ENCODE results near the gene CRYBG3.
A peak's percentile ranks its signal among the peaks of the same experiment; 100 is the strongest.

The CRYBG3 gene

DNA sequence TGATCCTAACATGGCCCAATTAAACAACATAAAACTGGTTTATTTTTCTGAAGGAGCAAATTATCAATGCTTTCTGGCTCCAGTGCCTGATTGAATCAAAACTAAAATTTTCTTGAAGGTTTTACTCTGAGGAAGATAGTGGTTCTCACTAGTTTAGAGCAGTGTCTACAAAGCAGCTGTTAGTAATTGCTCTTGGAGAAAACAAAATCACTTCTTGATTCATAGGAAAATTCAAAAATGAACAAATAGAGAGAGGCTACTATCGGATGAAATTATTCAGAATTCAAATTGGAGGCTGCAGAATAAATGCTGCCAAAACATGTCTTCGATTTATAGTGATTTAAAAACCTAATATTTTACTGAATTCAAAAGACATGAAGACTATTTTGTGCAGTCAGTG lies 165.5 kb downstream of the CRYBG3 start:
- no peak overlapping the region for H3K27ac ChIP-seq (ENCODE audit: extremely low read depth, low read depth, low read length)
- H3K9me3 ChIP-seq (ENCODE audit: control insufficient read depth, insufficient read depth, low read depth, low read length) = no peaks in the 10 kb centered on the region
- ChIA-PET POLR2A (no interaction called here), CTCF (no interaction called here)
- TF ChIP-seq ZNF121 (tag by site-specific recombination; IDR thresholded peaks at IDR 0.05) (no peak), MYNN (tag by site-specific recombination; IDR thresholded peaks at IDR 0.05; ENCODE audit: borderline replicate concordance) (no peak), ZNF843 (tag by site-specific recombination; IDR thresholded peaks at IDR 0.05) (no peak), ZBTB7A (tag by site-specific recombination; IDR thresholded peaks at IDR 0.05; ENCODE audit: low read depth) (no peak), ZNF133 (tag by site-specific recombination; IDR thresholded peaks at IDR 0.05) (no peak), ZEB2 (tag by site-specific recombination; IDR thresholded peaks at IDR 0.05) (no peak), ZNF501 (tag by site-specific recombination; IDR thresholded peaks at IDR 0.05) (no peak)
- TF ChIP-seq, protein P1, sequence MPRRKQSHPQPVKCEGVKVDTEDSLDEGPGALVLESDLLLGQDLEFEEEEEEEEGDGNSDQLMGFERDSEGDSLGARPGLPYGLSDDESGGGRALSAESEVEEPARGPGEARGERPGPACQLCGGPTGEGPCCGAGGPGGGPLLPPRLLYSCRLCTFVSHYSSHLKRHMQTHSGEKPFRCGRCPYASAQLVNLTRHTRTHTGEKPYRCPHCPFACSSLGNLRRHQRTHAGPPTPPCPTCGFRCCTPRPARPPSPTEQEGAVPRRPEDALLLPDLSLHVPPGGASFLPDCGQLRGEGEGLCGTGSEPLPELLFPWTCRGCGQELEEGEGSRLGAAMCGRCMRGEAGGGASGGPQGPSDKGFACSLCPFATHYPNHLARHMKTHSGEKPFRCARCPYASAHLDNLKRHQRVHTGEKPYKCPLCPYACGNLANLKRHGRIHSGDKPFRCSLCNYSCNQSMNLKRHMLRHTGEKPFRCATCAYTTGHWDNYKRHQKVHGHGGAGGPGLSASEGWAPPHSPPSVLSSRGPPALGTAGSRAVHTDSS (tag by site-specific recombination; IDR thresholded peaks at IDR 0.05) = no peak
- TF ChIP-seq, protein P2, sequence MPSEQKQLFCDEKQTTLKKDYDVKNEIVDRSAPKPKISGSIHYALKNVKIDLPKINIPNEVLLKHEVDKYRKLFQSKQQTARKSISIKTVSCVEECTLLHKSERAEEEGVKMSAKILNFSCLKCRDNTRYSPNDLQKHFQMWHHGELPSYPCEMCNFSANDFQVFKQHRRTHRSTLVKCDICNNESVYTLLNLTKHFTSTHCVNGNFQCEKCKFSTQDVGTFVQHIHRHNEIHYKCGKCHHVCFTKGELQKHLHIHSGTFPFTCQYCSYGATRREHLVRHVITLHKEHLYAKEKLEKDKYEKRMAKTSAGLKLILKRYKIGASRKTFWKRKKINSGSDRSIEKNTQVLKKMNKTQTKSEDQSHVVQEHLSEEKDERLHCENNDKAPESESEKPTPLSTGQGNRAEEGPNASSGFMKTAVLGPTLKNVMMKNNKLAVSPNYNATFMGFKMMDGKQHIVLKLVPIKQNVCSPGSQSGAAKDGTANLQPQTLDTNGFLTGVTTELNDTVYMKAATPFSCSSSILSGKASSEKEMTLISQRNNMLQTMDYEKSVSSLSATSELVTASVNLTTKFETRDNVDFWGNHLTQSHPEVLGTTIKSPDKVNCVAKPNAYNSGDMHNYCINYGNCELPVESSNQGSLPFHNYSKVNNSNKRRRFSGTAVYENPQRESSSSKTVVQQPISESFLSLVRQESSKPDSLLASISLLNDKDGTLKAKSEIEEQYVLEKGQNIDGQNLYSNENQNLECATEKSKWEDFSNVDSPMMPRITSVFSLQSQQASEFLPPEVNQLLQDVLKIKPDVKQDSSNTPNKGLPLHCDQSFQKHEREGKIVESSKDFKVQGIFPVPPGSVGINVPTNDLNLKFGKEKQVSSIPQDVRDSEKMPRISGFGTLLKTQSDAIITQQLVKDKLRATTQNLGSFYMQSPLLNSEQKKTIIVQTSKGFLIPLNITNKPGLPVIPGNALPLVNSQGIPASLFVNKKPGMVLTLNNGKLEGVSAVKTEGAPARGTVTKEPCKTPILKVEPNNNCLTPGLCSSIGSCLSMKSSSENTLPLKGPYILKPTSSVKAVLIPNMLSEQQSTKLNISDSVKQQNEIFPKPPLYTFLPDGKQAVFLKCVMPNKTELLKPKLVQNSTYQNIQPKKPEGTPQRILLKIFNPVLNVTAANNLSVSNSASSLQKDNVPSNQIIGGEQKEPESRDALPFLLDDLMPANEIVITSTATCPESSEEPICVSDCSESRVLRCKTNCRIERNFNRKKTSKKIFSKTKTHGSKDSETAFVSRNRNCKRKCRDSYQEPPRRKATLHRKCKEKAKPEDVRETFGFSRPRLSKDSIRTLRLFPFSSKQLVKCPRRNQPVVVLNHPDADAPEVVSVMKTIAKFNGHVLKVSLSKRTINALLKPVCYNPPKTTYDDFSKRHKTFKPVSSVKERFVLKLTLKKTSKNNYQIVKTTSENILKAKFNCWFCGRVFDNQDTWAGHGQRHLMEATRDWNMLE (tag by site-specific recombination; conservative IDR thresholded peaks at IDR 0.05; ENCODE audit: low read depth) = no peak
- no peak overlapping the region for H3K4me3 ChIP-seq (ENCODE audit: low read depth, low read length)
- H3K36me3 ChIP-seq (ENCODE audit: control insufficient read depth in 2 of 2, insufficient read depth in 1 of 2, low read length in 2 of 2) = no peaks in the 10 kb centered on the region
- no peaks in the 10 kb centered on the region for H3K4me1 ChIP-seq (ENCODE audit: control insufficient read depth, insufficient read depth, low read length)

DNA sequence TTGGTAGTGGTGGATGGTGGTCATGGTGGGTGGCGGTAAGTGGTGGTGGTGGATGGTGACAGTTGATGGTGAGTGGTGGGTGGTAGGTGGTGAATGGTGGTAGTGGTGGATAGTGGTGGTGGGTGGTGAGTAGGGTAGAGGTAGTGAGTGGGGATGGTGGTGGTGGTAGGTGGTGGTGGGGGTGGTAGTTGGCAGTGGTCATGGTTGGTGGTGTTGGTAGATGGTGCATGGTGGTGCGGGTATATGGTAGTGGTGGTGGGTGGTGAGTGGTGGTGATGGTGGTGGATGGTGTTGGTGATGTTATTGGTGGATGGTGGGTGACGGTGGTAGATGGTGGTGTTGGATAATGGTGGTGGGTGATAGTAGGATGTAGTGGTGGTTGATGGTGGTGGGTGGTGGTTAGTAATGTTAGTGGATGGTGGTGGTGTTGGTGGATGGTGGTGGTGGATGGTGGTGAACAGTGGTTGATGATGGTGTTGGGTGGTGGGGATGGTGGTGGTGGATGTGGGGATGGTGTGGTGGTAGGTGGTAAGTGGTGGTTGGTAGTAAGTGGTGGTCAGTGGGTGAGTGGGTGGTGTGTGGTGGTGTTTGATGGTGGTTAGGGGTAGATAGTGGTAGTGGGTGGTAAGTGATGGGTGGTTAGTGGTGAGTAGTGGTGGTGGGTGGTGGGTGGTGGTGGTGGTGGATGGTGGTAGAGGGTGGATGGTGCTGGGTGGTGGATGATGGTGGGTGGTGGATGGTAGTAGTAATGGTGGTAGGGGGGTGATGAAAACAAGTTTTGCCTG lies 167.2 kb downstream of the CRYBG3 start:
- ChIA-PET CTCF (no interaction called here), POLR2A (no interaction called here)
- no peak overlapping the region for H3K4me3 ChIP-seq (ENCODE audit: low read depth, low read length)

More for the DNA sequence above, 167.2 kb downstream of the CRYBG3 start:
- no peaks in the 10 kb centered on the region for H3K4me1 ChIP-seq (ENCODE audit: control insufficient read depth, insufficient read depth, low read length)
- TF ChIP-seq EGR2 (tag by site-specific recombination; IDR thresholded peaks at IDR 0.05; ENCODE audit: low read depth) (peak; percentile 84), ZFHX2 (tag by site-specific recombination; conservative IDR thresholded peaks at IDR 0.05) (peak; percentile 58), ZNF544 (tag by site-specific recombination; IDR thresholded peaks at IDR 0.05) (no peak), ZBTB8A (tag by site-specific recombination; IDR thresholded peaks at IDR 0.05) (no peak)
- TF ChIP-seq, protein P1 (tag by site-specific recombination; IDR thresholded peaks at IDR 0.05) = no peak
- H3K27ac ChIP-seq (ENCODE audit: extremely low read depth, low read depth, low read length) = no peak overlapping the region
- no peaks in the 10 kb centered on the region for H3K36me3 ChIP-seq (ENCODE audit: control insufficient read depth in 2 of 2, insufficient read depth in 1 of 2, low read length in 2 of 2)
- no peaks in the 10 kb centered on the region for H3K9me3 ChIP-seq (ENCODE audit: control insufficient read depth, insufficient read depth, low read depth, low read length)
